HEK293 (cell line): Measurements from ENCODE around the gene ECSIT.
A peak's percentile ranks its signal among the peaks of the same experiment; 100 is the strongest.

Experiments used
- CTCF ChIA-PET: fragments of 350-600 bp; formaldehyde crosslinking; extraction: SDS; loops from one replicate; lab custom pipeline; 2021; ENCODE audit warnings: antibody characterized with exemption; lab: Yijun Ruan, JAX
- POLR2A ChIA-PET: fragments of 300-600 bp; formaldehyde crosslinking; extraction: SDS; loops from one replicate; lab custom pipeline; 2020; ENCODE audit warnings: antibody characterized with exemption, inconsistent platforms; lab: Yijun Ruan, JAX
- H3K27ac ChIP-seq: fragments of 200-500 bp; sonication (Bioruptor generic); 2 replicates; pipeline ENCODE4 v1.5.1; 2014; ENCODE audit warnings: low read depth, low read length, control low read depth, inconsistent platforms; ENCODE audit errors: extremely low read depth
- H3K36me3 ChIP-seq, 2 experiments: fragments of 200-500 bp in 1 of 2; sonication (Bioruptor generic) in 1 of 2; 1 replicate in 1 of 2; 2 replicates in 1 of 2; pipeline ENCODE4 v1.5.1; 2014 to 2017; ENCODE audit warnings: inconsistent platforms in 2 of 2, low read length in 2 of 2; ENCODE audit not compliant: control insufficient read depth in 2 of 2, insufficient read depth in 1 of 2
- H3K4me1 ChIP-seq: fragments of 200-500 bp; sonication (Bioruptor generic); 2 replicates; pipeline ENCODE4 v1.5.1; 2014; ENCODE audit warnings: mild to moderate bottlenecking, low read length, inconsistent platforms; ENCODE audit not compliant: control insufficient read depth, insufficient read depth
- H3K4me3 ChIP-seq: 2 replicates; pipeline ENCODE4 v1.5.1; 2011; ENCODE audit warnings: low read depth, mild to moderate bottlenecking, control low read depth, low read length, moderate library complexity
- H3K9me3 ChIP-seq: fragments of 200-500 bp; sonication (Bioruptor generic); 2 replicates; pipeline ENCODE4 v1.5.1; 2014; ENCODE audit warnings: low read depth, low read length, inconsistent platforms; ENCODE audit not compliant: control insufficient read depth, insufficient read depth
- OSR2 ChIP-seq: fragments of 450-650 bp; formaldehyde crosslinking; IDR thresholded peaks from 2 replicates; pipeline ENCODE4 v1.5.1; 2016; ENCODE audit warnings: missing biosample characterization, missing genetic modification characterization
- PRDM1 ChIP-seq: fragments of 450-650 bp; formaldehyde crosslinking; IDR thresholded peaks from 2 replicates; pipeline ENCODE4; 2016; ENCODE audit warnings: missing biosample characterization, missing genetic modification characterization
- REST ChIP-seq: fragments of 450-650 bp; formaldehyde crosslinking; IDR thresholded peaks from 2 replicates; pipeline ENCODE4 v1.5.1; 2016; ENCODE audit warnings: missing biosample characterization, missing genetic modification characterization
- SALL2 ChIP-seq: fragments of 450-650 bp; formaldehyde crosslinking; IDR thresholded peaks from 2 replicates; pipeline ENCODE4 v1.5.0; 2017; ENCODE audit warnings: missing biosample characterization, mild to moderate bottlenecking, missing genetic modification characterization, borderline replicate concordance
- SCRT2 ChIP-seq: fragments of 450-650 bp; formaldehyde crosslinking; IDR thresholded peaks from 2 replicates; pipeline ENCODE4 v1.5.1; 2016; ENCODE audit warnings: missing biosample characterization, missing genetic modification characterization
- SP7 ChIP-seq: fragments of 450-650 bp; formaldehyde crosslinking; IDR thresholded peaks from 2 replicates; pipeline ENCODE4 v1.5.1; 2016; ENCODE audit warnings: missing biosample characterization, missing genetic modification characterization
- ZBTB26 ChIP-seq: fragments of 450-650 bp; formaldehyde crosslinking; optimal IDR thresholded peaks from 2 replicates; pipeline ENCODE3; 2016; ENCODE audit warnings: missing biosample characterization, mild to moderate bottlenecking, missing genetic modification characterization
- ZFHX2 ChIP-seq: fragments of 450-650 bp; formaldehyde crosslinking; conservative IDR thresholded peaks from 2 replicates; pipeline ENCODE4 v1.5.1; 2016; ENCODE audit warnings: missing biosample characterization, missing genetic modification characterization
- ZNF155 ChIP-seq: fragments of 450-650 bp; formaldehyde crosslinking; IDR thresholded peaks from 2 replicates; pipeline ENCODE4 v1.5.1; 2016; ENCODE audit warnings: missing biosample characterization, missing genetic modification characterization
- ZNF174 ChIP-seq: fragments of 450-650 bp; formaldehyde crosslinking; IDR thresholded peaks from 2 replicates; pipeline ENCODE4 v1.5.0; 2017; ENCODE audit warnings: missing biosample characterization, mild to moderate bottlenecking, missing genetic modification characterization
- ZNF274 ChIP-seq, 2 experiments: fragments of 200-500 bp in 1 of 2; fragments of 450-650 bp in 1 of 2; sonication (Bioruptor generic) in 1 of 2; formaldehyde crosslinking in 1 of 2; IDR thresholded peaks; 2 replicates each; pipeline versions ENCODE4 v1.5.1 to v1.6.1; 2014 to 2016; ENCODE audit warnings: borderline replicate concordance in 1 of 2, inconsistent platforms in 1 of 2, low read length in 1 of 2, missing biosample characterization in 1 of 2, missing genetic modification characterization in 1 of 2
- ZNF341 ChIP-seq: fragments of 450-650 bp; formaldehyde crosslinking; IDR thresholded peaks from 2 replicates; pipeline ENCODE4; 2016; ENCODE audit warnings: low read depth, missing biosample characterization, missing genetic modification characterization
- ZNF366 ChIP-seq: fragments of 450-650 bp; formaldehyde crosslinking; conservative IDR thresholded peaks from 2 replicates; pipeline ENCODE4 v1.5.1; 2016; ENCODE audit warnings: missing biosample characterization, missing genetic modification characterization
- ZNF423 ChIP-seq: fragments of 450-650 bp; formaldehyde crosslinking; IDR thresholded peaks from 2 replicates; pipeline ENCODE4 v1.5.1; 2016; ENCODE audit warnings: missing biosample characterization, missing genetic modification characterization
- ZNF843 ChIP-seq: fragments of 450-650 bp; formaldehyde crosslinking; IDR thresholded peaks from 2 replicates; pipeline ENCODE4 v1.5.1; 2016; ENCODE audit warnings: missing biosample characterization, missing genetic modification characterization

ECSIT gene

GRCh38 chr19:11528551-11529341 is at the start of gene ECSIT (continued):
- TF ChIP-seq ZBTB26 (peak; percentile 92), SP7 (tag by site-specific recombination) (peak; percentile 75; the same call in 1 of the 2 replicates), SALL2 (tag by site-specific recombination) (no peak)

- Histone ChIP-seq H3K36me3 (no peaks in the 10 kb centered on the region), H3K4me3 (no peak within 1 kb of the TSS), H3K9me3 (no peaks in the 10 kb centered on the region), H3K4me1 (no peaks in the 10 kb centered on the region), H3K27ac (no peak within 1 kb of the TSS)
- ChIA-PET CTCF (interaction anchor here (0.7 to 1.4 kb wide), 3 partner anchors 15 to 367 kb away, joined by 3 to 4 read pairs (median 3); no protein-coding TSS in a partner anchor), POLR2A (interaction anchor here (0.5 to 0.6 kb wide), 3 partner anchors 16 to 38 kb away, joined by 3 read pairs; no protein-coding TSS in a partner anchor)
- TF ChIP-seq ZNF174 (no peak), ZFHX2 (tag by site-specific recombination) (peak; percentile 51), ZNF366 (tag by site-specific recombination) (no peak), ZNF341 (tag by site-specific recombination) (peak; percentile 65)
These were observed 48.7 kb upstream of the ECSIT start, which contains the start of gene ACP5 for GRCh38 chr19:11577451-11578257. ACP5 (minus strand) TSS chr19:11577645; CDS start chr19:11577317, 328 bp downstream.

- no peak overlapping the region for H3K4me3 ChIP-seq
- CTCF ChIA-PET = interaction anchor here (0.6 to 1.2 kb wide), 2 partner anchors 16 to 132 kb away, joined by 3 to 6 read pairs; no protein-coding TSS in a partner anchor
- TF ChIP-seq ZNF843 (tag by site-specific recombination) (no peak), ZNF155 (no peak), PRDM1 (no peak), REST (tag by site-specific recombination) (no peak), ZNF423 (tag by site-specific recombination) (no peak), SCRT2 (no peak), ZNF274 (IDR thresholded peaks at IDR 0.05; ENCODE audit: low read length) (no peak), ZNF274 (tag by site-specific recombination; IDR thresholded peaks at IDR 0.05; ENCODE audit: borderline replicate concordance) (no peak), OSR2 (tag by site-specific recombination) (no peak)
- TF ChIP-seq, all 188 proteins: peak for 0
- Histone ChIP-seq H3K27ac (no peak overlapping the region), H3K9me3 (no peaks in the 10 kb centered on the region), H3K36me3 (no peaks in the 10 kb centered on the region), H3K4me1 (no peaks in the 10 kb centered on the region)
- POLR2A ChIA-PET = interaction anchor here (1.2 kb wide), 1 partner anchor 17 kb away, joined by 6 read pairs; the partner anchor contains the start of gene ELOF1
These were observed 47.3 kb upstream of the ECSIT start for GRCh38 chr19:11576227-11576626.
